SK-N-MC (cell line): ENCODE data around the gene PLA2G2F.

ENCODE experiments used
- EZH2 ChIP-seq: fragments of 200-600 bp; sonication (generic); IDR thresholded peaks from one replicate; pipeline ENCODE4 v1.6.1; 2017; ENCODE audit warnings: antibody characterized with exemption
- FOXP2 ChIP-seq: optimal IDR thresholded peaks from 2 replicates; pipeline ENCODE3; 2011; ENCODE audit warnings: mild to moderate bottlenecking, moderate library complexity; ENCODE audit not compliant: insufficient read depth; ENCODE audit errors: extremely low read length, control extremely low read depth
- POLR2AphosphoS5 ChIP-seq: IDR thresholded peaks from 2 replicates; pipeline ENCODE4 v1.6.1; 2012; ENCODE audit warnings: mild to moderate bottlenecking, low read depth, low read length, borderline replicate concordance

DNA sequence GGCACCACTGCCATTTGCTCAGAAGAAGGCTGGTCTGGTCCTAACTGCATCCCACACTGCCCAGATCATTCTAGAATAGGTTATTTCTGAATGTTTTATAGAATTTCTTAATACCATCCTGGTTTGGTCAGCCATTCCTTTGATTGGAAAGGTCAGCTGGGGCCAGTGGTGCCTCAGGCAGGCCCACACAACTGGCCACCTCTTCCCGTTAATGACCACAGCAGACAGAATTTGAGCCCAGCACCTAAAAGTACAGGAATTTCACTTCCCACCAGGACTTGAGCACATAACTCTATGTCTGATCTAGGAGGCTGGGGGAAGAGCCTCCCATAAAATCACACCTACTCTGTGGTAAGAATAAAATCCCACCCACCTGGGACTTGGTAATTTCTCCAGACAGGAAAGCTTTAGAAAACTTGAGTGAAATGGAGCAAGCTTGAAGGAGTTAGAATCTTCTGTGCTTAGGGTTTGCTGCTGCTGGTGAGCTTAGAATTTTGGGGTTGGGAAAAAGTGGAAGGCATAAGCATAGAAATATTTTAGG lies 53.8 kb downstream of the PLA2G2F start:
- TF ChIP-seq POLR2AphosphoS5 (no peak), EZH2 (no peak), FOXP2 (no peak)
